DMS 273 treated with DMSO at 0.1 percent for 48 hours (cell line): Measurements from ENCODE around the gene SP9.
"Not testable (repeated sequence)": the region's sequence is repeated elsewhere in the genome, so short reads cannot be mapped to it uniquely, and the experiment has no call there.

Source experiments
- DNase-seq: peaks from one replicate; lab custom pipeline; 2025; lab: John Stamatoyannopoulos, UW

SP9 gene

DNA sequence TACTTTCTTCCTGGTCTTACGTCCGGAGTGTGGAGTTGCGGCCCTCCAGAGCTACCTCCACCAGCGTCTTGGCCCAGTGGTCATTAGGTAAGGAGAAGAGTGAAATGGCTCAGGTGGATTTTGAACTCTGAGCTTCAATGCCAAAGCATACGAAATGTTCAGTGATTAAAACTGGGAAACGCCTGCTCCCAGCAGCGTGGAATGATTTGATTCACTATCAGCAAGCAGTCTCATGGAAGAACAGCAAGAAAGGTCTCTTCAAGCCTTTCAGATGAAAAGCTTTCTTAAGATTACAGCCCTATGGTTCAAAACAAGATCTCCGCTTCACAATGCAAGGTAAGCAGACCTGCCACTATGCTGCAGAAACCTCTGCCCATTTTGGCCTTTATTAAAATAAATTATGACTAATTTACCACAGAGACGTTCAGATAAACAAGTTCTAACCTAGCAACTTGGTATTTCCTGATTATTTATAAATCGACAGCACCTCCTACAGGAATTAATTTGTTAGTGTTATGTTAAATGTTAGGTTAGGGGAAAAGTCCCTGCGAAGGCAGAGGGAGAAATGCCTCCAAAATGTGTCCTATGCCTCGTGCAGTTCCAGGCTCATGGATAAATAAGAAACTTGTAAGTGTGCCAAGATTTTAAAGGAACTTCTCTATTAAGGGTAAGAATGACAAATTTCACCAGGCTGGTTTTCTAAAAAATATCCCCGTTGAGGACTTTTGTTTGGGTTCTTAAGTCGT is 10.1 kb downstream of the SP9 start:
- peak; percentile 24 for DNase-seq

DNA sequence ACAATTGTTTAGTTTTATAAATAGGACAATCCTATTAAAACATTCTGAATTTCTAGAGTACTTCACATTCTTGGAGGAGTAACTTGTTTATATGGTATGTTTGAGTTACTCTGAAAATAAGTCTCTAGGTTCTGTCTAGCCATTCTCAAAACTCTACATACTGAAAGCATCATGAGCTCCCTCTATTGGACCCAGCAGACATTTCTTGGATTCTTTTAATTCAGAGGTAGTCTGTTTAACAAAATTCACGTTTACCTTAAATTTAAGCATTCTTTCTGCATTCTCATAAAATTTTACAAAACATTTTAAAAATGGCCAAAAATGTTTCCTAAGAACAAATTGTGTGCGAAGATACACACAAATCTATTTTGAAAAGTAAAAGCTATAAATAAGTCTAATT is 15.3 kb downstream of the SP9 start:
- peak; percentile 10 for DNase-seq

DNA sequence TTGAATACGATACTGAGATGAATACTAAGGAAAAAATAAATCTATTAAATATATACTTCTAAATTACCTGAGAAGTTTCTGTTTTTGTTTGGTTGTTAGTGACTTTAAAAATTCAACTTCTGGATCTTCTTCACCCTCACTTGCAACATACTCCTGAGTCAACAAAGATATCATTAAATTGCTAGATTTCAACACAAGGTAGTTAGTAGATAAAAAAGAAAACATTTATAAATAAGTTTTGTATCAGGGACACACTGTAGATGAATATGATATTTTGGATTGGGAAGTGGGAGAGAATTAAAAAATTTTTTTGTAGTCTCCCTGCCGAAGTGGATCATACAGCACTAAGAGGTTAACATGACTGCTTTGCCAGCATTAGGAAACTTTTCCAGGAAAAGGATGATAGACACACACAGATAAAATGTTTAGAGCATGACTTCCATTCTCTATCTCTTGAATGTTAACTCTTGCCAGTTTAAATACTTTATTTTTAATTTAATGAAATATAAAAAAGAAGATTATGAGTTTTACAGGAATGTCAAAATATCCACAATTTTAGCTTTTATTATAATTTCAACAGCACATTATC is 15.9 kb downstream of the SP9 start:
- DNase-seq, result no peak

DNA sequence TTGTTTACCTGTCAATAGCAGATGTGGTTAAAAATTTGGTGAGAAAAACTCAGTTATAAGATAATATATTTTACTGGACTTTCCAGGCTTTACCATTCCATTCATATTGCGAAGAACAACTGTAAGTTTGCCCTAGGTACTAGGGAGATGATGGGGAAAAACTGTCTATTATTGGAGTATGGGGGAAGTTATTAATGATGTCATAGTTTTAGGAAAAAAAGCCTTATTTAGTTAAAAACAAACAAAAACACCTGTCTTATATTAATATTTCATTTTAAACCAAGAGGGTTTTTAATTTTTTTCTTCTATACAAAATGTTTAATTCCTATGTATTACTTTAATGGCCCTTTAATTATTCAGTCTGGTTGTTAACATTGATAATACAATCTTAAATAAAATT is 18.2 kb downstream of the SP9 start:
- no peak for DNase-seq

DNA sequence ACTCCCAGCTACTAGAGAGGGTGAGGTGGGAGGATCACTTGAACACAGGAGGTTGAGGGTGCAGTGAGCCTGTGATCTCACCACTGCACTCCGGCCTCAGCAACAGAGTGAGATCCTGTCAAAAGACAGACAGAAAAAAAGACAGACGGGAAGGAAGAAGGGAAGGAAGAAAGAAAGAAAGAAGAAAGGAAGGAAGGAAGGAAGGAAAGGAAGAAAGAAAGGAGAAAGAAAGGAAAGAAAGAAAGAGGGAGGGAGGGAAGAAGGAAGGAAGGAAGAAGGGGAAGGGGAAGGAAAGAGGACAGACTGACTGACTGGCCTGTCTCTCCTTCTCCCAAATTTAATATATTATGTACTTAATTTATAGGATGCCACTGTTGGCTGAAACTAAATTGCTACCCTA is 21.6 kb downstream of the SP9 start:
- no peak for DNase-seq

DNA sequence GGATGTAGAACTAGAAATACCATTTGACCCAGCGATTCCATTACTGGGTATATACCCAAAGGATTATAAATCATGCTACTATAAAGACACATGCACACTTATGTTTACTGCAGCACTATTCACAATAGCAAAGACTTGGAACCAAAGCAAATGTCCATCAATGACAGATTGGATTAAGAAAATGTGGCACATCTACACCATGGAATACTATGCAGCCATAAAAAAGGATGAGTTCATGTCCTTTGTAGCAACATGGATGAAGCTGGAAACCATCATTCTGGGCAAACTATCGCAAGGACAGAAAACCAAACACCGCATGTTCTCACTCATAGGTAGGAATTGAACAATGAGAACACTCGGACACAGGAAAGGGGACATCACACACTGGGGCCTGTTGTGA is 24.9 kb downstream of the SP9 start:
- DNase-seq, result not testable (repeated sequence)

DNA sequence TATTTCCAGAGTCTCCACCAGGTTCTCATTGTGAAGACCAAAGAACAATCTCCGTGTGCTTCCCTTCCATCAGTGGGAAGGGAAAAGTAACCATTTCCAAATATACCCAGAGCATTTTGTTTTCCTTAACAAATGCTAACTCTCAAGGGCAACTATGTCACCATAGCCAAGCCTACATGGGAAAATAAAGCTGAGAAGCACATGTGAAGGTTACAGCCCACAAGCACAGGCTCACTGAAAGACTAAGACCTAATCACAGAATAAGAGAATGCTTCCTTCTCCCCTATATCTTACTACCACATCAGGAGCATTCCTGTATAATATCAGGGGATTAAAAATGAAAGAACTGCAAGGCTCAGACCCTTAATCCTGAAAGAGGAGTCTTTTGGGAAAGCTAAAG is 28.2 kb downstream of the SP9 start:
- no peak for DNase-seq

DNA sequence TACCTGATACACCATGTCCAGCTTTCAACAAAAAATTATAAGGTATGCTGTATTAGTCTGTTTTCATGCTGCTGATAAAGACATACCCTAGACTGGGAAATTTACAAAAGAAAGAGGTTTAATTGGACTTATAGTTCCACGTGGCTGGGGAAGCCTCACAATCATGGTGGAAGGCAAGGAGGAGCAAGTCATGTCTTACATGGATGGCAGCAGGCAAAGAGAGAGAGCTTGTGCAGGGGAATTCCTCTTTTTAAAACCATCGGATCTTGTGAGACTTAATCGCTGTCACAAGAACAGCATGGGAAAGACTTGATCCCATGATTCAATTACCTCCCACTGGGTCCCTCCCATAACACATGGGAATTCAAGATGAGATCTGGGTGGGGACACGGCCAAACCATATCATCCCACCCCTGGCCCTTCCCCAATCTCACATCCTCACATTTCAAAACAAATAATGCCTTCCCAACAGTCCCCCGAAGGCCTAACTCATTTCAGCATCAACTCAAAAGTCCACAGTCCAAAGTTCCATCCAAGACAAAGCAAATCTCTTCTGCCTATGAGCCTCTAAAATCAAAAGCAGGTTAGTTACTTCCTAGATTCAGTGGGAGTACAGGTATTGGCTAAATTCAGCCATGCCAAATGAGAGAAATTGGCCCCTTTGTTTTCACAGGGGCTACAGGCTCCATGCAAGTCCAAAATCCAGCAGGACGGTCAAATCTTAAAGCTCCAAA is 28.9 kb downstream of the SP9 start:
- DNase-seq, result not testable (repeated sequence)

DNA sequence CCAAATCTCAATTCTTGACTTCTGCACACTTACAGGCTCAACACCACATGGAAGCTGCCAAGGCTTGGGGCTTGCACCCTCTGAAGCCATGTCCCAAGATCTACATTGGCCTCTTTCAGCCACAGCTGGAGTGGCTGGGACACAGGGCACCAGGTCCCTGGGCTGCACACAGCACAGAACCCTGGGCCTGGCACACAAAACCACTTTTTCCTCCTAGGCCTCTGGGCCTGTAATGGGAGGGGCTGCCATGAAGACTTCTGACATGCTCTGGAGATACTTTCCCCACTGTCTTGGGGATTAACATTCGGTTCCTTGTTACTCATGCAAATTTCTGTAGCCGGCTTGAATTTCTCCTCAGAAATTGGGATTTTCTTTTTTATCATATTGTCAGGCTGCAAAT is 29.9 kb downstream of the SP9 start:
- no peak for DNase-seq

DNA sequence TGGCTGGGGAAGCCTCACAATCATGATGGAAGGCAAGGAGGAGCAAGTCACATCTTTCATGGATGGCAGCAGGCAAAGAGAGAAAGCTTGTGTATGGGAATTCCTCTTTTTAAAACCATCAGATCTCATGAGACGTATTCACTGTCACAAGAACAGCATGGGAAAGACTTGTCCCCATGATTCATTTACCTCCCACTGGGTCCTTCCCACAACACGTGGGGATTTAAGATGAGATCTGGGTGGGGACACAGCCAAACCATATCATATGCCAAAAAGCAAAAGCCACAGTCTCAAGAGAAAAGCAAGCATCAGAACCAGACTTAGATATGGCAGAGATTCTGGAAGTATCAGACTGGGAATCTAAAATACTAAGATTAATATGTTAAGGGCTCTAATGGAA is 30.8 kb downstream of the SP9 start:
- DNase-seq, result no peak

DNA sequence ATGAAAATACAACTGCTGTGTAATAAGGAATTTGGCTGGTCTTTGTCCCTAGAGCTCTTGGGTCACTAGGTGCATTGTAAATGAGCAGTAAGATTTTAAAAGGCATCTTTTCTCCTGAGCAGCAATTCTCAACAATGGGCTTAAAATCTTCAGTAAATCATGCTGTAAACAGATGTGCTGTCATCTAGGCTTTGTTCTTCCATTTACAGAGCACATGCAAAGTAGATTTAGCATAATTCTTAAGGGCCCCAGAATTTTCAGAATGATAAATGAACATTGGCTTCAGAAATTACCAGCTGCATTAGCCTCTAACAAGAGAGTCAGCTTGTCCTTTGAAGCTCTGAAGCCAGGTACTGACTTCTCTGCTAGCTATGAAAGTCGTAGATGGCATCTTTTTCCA is 33.9 kb downstream of the SP9 start:
- no peak for DNase-seq

DNA sequence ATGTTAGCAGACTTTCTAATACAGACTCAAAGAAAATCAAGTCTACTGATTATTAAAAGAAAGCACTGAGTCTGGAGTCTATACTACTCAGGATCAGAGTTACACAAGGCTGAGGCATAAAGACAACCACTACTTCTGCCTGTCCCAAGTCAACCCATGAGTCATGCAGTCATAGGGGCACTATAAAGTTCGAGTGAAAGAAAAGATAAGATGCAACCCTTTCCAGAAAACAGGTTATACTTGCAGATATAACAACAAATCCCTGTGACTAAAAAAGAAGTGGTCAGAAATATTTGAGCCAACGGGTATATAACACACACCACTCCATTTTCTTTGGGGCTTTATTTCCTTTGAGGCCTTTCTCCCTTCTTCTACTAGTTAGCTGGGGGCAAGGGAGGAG is 42.2 kb downstream of the SP9 start:
- DNase-seq, result no peak

DNA sequence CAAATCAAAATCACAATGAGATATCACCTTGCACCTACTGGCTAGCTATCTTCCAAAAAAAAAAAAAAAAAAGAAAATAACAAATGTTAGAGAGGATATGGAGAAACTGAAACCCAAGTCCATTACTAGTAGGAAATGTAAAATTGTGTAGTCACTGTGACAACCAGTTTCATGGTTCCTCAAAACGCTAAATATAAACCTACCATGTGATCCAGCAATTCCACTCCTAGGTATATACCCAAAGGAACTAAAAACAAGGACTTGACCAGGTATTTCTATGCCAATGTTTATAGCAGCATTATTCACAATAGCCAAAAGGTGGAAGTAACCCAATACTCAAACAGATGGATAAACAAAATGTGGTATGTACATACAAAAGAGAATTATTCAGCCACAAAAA is 49.0 kb downstream of the SP9 start:
- DNase-seq, result no peak

DNA sequence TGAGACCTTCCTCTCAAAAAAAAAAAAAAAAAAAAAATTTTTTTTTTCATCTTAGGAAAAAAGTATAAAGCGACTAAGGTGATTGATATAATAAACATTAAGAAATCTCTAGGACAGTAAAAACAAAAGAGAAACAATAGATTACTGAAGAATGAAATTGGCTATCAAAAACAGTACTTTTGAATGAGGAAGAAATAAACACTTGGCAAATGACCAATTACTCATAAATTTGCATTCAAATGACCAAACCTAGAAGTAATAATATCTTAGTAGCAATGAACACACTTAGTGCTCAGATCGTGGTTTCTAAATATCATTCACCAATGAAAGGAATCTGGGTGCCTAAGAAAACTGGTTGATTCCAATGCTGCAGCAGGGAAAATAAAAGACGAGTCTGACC is 50.4 kb downstream of the SP9 start:
- no peak for DNase-seq
